NCI-H2029 treated with DMSO at 0.1 percent for 48 hours (cell line): ENCODE results near the gene FAM169A.
A peak's percentile ranks its signal among the peaks of the same experiment; 100 is the strongest.
"Not testable (repeated sequence)": the region's sequence is repeated elsewhere in the genome, so short reads cannot be mapped to it uniquely, and the experiment has no call there.

Experiments
- DNase-seq: peaks from one replicate; lab custom pipeline; 2025; lab: John Stamatoyannopoulos, UW

FAM169A gene

GRCh38 chr5:74865804-74866595 is at the start of gene FAM169A:
FAM169A (minus strand) TSS chr5:74866387; CDS start chr5:74841676, 24,711 bp downstream.
- no peak for DNase-seq

- no peak for DNase-seq
These were observed 49.3 kb upstream of the FAM169A start for GRCh38 chr5:74915488-74915887.

GRCh38 chr5:74911421-74911820 is 45.2 kb upstream of the FAM169A start:
- DNase-seq = not testable (repeated sequence)

GRCh38 chr5:74909888-74910287 is 43.7 kb upstream of the FAM169A start:
- DNase-seq = not testable (repeated sequence)

GRCh38 chr5:74908237-74908636 is 42.0 kb upstream of the FAM169A start:
- not testable (repeated sequence) for DNase-seq

- DNase-seq = not testable (repeated sequence)
These were observed 38.5 kb upstream of the FAM169A start for GRCh38 chr5:74904713-74905112.

- no peak for DNase-seq
These were observed 37.1 kb upstream of the FAM169A start for GRCh38 chr5:74903165-74903787.

- DNase-seq = no peak
These were observed 30.9 kb upstream of the FAM169A start for GRCh38 chr5:74897049-74897448.

GRCh38 chr5:74895906-74896305 is 29.7 kb upstream of the FAM169A start:
- peak; percentile 95 for DNase-seq

GRCh38 chr5:74894351-74894750 is 28.2 kb upstream of the FAM169A start:
- DNase-seq = no peak

GRCh38 chr5:74892921-74893320 is 26.7 kb upstream of the FAM169A start:
- DNase-seq = no peak

- DNase-seq = no peak
These were observed 23.4 kb upstream of the FAM169A start for GRCh38 chr5:74889523-74890105.

GRCh38 chr5:74888117-74888516 is 21.9 kb upstream of the FAM169A start:
- no peak for DNase-seq

GRCh38 chr5:74885170-74885569 is 19.0 kb upstream of the FAM169A start:
- no peak for DNase-seq

- not testable (repeated sequence) for DNase-seq
These were observed 16.4 kb upstream of the FAM169A start for GRCh38 chr5:74882379-74883134.

GRCh38 chr5:74877624-74878304 is 11.6 kb upstream of the FAM169A start:
- no peak for DNase-seq

- DNase-seq = no peak
These were observed 10.0 kb upstream of the FAM169A start for GRCh38 chr5:74875994-74876791.

GRCh38 chr5:74873525-74874249 is 7.5 kb upstream of the FAM169A start:
- DNase-seq = no peak

GRCh38 chr5:74870299-74871067 is 4.3 kb upstream of the FAM169A start:
- DNase-seq = no peak
